Activated CD4-positive, alpha-beta T cell treated with anti-CD3 and anti-CD28 coated beads, Interleukin-2, amount 50 U/mL, for 4 hours (primary cell): ENCODE measurements around the gene TIMMDC1.
"Not testable (repeated sequence)": the region's sequence is repeated elsewhere in the genome, so short reads cannot be mapped to it uniquely, and the experiment has no call there.

ENCODE experiments used
- DNase-seq, 2 experiments: peaks; one replicate each; pipeline ENCODE4 v3.0.0-alpha.2; 2020

TIMMDC1 gene

DNA sequence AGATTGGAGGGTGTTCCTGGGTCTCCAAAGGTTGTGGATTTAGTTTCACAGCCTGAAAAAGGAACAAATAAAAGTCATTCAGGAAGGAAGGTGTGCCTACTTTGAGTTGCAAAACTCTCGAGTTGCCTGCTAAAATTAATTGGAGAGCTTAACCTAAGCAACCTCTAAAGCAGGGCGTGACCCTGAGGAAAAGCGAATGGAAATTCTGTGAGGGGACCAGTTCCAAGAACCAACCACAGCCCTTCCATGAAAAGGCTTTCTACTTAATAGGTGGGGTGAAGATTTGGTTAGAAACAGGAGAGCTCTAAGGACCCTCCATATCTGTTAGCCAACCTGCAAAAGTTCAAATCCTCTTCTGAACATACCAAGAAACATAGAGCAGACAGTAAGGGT is 59.5 kb downstream of the TIMMDC1 start:
- DNase-seq: no peak

DNA sequence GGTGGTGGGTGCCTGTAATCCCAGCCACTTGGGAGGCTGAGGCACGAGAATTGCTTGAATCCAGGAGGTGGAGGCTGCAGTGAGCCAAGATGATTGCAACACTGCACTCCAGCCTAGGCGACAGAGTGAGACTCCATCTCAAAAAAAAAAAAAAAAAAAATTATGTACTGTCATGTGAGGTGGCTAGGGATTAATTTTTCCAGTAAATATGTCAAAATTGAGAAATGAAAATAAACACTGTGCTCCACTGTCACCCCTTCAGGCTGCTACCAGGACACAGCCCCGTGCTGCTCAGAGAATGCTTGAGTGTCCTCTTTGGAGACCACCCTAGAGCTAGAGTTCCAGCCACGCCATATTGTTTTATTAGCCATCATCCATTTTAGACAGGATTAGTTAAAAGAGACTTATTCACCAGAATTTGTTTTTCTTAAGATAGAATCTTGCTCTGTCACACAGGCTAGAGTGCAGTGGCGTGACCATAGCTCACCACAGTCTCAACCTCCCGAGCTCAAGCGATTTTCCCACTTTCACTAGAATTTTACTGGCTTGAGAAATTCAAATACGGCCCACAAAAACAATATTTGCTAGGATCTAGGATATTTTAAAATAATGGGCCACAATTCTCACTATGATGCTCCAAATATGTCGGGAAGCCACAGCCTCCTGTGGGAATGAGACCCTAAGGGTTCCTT is 60.4 kb downstream of the TIMMDC1 start:
- no peak for DNase-seq

DNA sequence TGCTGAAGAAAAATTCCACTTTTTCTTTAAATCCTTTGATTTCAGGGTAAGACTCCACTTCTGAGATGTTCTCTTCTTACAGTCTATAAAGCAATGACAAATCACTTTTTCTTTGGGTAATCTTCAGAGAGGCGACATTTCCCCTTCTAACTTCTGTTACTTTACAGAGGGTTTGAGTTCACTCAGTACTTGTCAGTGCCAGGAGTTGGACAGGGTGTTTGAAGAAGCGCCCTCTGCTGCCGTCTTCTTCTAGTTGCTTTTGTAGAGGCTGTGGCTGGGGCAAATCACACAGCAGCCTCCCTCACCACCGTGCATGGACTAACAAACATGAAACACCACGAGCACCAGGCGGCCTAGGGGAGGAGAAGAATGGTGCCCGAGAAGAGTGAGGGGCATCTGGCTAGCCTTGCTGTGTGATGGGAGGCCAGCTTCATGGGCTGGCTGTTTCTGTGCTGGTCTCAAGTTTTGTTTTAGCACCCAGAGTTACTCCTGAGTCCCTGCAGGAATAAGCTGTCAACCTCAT is 61.2 kb downstream of the TIMMDC1 start, which contains the start of gene CD80:
CD80 (minus strand) TSS at position 174 of the 523 bp plus-strand sequence. CDS start 1,886 bp downstream, outside the sequence.
- peak; percentile 48 to 49 for DNase-seq

DNA sequence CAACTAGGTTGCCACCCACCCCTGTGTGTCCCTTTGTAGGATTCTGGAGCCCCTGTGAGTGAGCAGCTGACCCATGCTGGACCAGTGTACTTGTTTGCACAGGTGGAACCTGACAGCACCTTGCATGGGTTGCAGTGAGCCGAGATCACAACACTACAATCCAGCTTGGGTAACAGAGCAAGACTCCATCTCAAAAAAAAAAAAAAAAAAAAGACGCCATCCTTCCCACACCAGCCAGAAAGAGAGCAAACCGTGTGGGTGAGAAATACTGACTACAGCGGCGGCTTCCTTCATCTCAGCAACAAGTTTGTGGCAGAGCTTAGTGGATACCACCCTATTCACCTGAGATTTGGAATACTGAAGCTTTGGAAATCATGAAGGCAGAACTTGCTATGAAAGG is 61.8 kb downstream of the TIMMDC1 start:
- DNase-seq: no peak

DNA sequence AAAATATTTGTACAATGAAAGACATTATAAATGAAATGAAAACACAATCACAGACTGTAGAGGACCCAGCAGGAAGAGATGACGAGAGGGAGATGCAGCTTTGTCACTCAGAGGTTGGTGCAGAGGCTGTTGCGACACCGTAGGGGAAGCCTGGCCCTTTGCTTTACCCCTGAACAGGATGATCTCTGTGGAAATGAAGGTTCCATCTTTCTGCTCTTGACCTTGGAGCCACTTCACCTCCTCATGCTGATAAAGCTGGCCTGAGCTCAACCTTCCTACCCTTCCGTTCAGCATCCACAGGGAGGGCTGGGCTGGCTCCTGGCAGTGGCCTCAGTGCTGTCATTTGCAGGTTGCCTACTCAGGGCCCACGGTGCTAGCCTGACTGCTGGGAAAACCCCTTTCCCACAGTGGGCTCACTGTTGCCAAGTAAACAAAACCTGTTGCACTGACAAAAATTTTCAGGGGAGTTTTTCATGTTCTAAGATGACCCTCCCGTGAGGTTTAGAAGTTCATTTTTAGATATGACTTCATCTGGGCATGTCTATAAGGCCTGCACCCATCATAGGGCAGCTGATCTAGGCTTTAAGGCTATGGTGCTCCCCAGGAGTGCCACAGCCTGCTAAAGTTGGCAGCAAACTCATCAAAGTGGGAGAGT is 64.1 kb downstream of the TIMMDC1 start:
- DNase-seq: peak; percentile 18 to 20

DNA sequence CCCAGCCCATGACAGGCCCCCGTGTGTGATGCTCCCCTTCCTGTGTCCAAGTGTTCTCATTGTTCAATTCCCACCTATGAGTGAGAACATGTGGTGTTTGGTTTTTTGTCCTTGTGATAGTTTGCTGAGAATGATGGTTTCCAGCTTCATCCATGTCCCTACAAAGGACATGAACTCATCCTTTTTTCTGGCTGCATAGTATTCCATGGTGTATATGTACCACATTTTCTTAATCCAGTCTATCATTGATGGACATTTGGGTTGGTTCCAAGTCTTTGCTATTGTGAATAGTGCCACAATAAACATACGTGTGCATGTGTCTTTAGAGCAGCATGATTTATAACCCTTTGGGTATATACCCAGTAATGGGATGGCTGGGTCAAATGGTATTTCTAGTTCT is 65.0 kb downstream of the TIMMDC1 start:
- DNase-seq: not testable (repeated sequence)

DNA sequence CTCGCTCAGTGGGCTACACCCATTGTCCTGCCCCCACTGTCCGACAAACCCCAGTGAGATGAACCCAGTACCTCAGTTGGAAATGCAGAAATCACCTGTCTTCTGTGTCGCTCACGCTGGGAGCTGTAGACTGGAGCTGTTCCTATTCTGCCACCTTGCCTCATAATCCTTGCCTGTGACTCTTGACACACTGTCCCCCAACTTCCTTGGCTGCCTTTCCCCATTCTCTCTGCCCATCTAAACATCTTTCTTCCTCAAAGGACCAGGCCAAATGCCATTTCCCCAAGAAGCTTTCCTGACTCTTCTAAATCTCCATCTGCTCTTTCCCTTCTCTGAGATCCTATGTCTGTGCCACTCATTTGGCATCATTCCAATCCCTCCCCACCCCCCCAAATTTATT is 70.8 kb downstream of the TIMMDC1 start:
- DNase-seq: no peak

DNA sequence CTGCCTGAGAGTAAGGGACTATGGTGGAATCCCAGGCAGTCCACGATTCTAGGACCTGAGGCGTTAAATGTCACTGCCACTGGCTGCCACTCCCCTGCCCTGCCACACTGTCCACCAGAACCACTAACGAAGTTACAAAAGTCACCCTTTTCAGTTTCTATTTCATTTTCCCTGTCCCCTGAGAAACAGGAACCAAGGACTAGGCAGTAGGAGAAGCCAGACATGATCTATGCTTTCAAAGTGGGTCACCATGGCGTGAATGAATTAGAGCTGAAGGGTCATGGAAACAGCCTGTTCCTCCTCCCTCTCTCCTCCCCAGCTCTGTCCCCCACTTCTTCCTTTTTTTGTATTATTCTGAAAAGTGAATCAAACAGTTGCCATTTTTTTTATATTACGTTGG is 71.9 kb downstream of the TIMMDC1 start:
- DNase-seq: no peak

DNA sequence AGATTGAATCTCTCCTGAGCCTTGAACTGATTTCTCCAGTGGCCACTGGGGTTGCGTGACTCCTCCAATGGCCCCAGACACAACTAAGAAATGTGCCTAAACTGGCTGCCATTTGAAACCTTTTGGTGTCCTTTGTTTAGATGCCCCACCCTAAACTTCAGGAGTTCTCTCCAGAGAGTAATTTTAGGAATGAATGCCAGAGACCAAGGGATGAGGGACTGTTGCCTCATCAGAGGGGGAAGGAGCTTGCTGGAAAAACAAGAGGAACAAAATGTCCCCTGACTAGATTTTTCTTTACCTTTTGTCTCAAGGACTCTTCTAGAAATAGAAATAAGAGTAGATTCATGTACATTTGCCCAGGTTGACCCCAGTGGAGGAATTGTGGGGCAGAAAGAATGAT is 72.9 kb downstream of the TIMMDC1 start:
- DNase-seq: no peak

DNA sequence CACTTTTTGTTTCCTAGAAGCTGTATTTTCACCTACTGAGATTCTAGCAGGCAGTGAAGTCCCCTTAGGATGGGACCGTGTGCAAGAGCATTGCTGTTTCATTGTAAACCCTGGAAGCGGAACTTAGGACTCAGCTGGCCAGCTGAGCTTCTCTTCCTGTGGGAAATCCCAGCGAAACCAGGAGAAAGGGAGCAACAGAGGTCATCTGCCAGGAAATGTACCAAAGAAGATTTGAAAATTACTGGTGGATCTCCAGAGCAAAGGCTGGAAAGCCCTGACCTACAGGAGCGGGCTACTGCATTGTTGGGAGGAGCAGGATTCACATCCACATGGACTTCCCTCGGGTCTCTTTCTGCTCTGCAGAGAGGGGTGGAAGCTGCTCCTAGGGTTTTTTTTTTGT is 73.3 kb downstream of the TIMMDC1 start:
- DNase-seq: no peak
